Measurements from ENCODE around the gene ARG2.
A peak's percentile ranks its signal among the peaks of the same experiment; 100 is the strongest.

ARG2 gene

GRCh38 chr14:67619446-67620216 is at the start of gene ARG2:
ARG2 (plus strand) TSS chr14:67619920; CDS start chr14:67619978, 58 bp downstream.
- peak; percentile 5 for TF ChIP-seq CTCF (IDR thresholded peaks at IDR 0.05; ENCODE audit: poor library complexity, severe bottlenecking)
- H3K9me3 ChIP-seq (ENCODE audit: severe bottlenecking) = no peaks in the 10 kb centered on the region
- H3K4me1 ChIP-seq (ENCODE audit: insufficient read depth, poor library complexity, severe bottlenecking) = peaks cover 30% of the 10 kb centered on the region
- ATAC-seq (ENCODE audit: low read depth) (peak; percentile 75), DNase-seq (ENCODE audit: low spot score) (peak; percentile 99)
- no peaks in the 10 kb centered on the region for H3K36me3 ChIP-seq (ENCODE audit: low read depth)
- H3K4me3 ChIP-seq (ENCODE audit: severe bottlenecking) = peak within 1 kb of the TSS; percentile 43
- no peaks in the 10 kb centered on the region for H3K27me3 ChIP-seq (ENCODE audit: insufficient read depth, poor library complexity, severe bottlenecking)
- no peak within 1 kb of the TSS for H3K27ac ChIP-seq (ENCODE audit: poor library complexity, severe bottlenecking)

DNA sequence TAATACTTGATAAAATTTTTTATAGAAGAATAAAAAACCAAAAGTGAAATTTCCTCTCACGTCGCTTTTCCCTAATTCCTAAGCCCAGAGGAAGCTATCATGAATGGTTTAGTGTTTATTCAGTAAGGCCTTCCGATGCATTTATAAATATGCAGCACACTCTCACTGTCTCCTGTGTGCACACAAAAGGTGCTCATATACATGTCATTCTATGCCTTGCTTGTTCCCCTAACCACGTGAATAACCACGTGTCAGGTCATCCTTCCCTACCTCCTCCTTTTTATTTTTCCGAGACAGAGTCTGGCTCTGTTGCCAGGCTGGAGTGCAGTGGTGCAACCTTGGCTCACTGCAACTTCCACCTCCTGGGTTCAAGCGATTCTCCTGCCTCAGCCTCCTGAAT is 49.3 kb upstream of the ARG2 start:
- no peaks in the 10 kb centered on the region for H3K36me3 ChIP-seq (ENCODE audit: low read depth)
- ATAC-seq (ENCODE audit: low read depth) (no peak), DNase-seq (ENCODE audit: low spot score) (no peak)
- no peak overlapping the region for H3K27ac ChIP-seq (ENCODE audit: poor library complexity, severe bottlenecking)
- no peak for TF ChIP-seq CTCF (IDR thresholded peaks at IDR 0.05; ENCODE audit: poor library complexity, severe bottlenecking)
- no peaks in the 10 kb centered on the region for H3K9me3 ChIP-seq (ENCODE audit: severe bottlenecking)
- no peaks in the 10 kb centered on the region for H3K27me3 ChIP-seq (ENCODE audit: insufficient read depth, poor library complexity, severe bottlenecking)
- no peak overlapping the region for H3K4me3 ChIP-seq (ENCODE audit: severe bottlenecking)
- peaks cover 11% of the 10 kb centered on the region for H3K4me1 ChIP-seq (ENCODE audit: insufficient read depth, poor library complexity, severe bottlenecking)

DNA sequence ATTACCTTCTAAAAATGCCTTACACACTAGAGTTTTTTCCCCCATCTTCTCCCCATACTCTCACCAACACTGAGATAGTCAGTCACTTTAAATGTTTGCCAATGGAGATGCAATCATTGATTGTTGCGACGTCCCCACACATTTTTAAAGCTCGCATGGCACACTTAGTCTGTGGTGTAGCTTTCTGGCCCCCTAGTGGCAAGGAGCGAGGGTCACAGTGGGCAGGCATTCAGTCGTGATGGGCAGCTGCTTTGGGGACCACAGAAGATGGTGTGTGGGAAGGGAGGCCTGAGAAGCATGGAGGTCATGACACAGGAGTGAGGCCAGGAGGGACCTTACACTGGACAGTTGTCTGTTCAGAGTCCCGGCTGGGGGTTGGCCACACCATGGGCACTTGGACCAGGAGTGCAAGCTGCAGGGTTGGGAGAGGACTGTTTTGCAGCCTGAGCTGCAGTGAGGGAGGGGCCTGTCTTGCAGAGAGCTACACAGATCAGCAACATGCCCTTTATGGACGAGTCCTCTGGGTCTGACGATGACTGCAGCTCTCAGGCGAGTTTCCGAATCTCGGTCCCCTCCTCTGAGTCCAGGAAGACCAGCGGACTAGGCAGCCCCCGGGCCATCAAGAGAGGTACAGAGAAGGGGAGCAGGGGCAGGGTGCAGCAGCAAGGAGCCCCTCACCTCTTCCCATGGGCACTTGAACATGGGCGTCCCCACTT is 48.3 kb upstream of the ARG2 start:
- no peak overlapping the region for H3K27ac ChIP-seq (ENCODE audit: poor library complexity, severe bottlenecking)
- H3K4me1 ChIP-seq (ENCODE audit: insufficient read depth, poor library complexity, severe bottlenecking) = peaks cover 11% of the 10 kb centered on the region
- H3K9me3 ChIP-seq (ENCODE audit: severe bottlenecking) = no peaks in the 10 kb centered on the region
- H3K27me3 ChIP-seq (ENCODE audit: insufficient read depth, poor library complexity, severe bottlenecking) = no peaks in the 10 kb centered on the region
- H3K36me3 ChIP-seq (ENCODE audit: low read depth) = no peaks in the 10 kb centered on the region; the same call in 1 of the 2 replicates
- DNase-seq (ENCODE audit: low spot score) (no peak), ATAC-seq (ENCODE audit: low read depth) (peak; percentile 80)
- TF ChIP-seq CTCF (IDR thresholded peaks at IDR 0.05; ENCODE audit: poor library complexity, severe bottlenecking) = peak; percentile 98
- H3K4me3 ChIP-seq (ENCODE audit: severe bottlenecking) = no peak overlapping the region

DNA sequence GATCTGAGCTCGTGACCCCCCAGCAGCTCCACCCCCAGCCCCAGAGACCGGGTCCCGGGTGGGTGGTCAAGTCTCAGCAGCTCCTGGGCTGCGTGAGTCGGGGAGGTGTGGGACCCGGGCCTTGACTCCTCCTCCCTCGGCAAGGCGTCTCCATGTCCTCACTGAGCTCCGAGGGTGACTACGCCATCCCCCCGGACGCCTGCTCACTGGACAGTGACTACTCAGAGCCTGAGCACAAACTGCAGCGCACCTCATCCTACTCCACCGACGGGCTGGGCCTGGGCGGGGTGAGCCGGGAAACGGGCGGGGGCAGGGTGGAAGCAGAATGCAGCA is 47.8 kb upstream of the ARG2 start:
- Histone ChIP-seq H3K4me3 (ENCODE audit: severe bottlenecking) (no peak overlapping the region), H3K9me3 (ENCODE audit: severe bottlenecking) (no peaks in the 10 kb centered on the region), H3K27me3 (ENCODE audit: insufficient read depth, poor library complexity, severe bottlenecking) (no peaks in the 10 kb centered on the region), H3K27ac (ENCODE audit: poor library complexity, severe bottlenecking) (no peak overlapping the region), H3K4me1 (ENCODE audit: insufficient read depth, poor library complexity, severe bottlenecking) (peaks cover 6% of the 10 kb centered on the region), H3K36me3 (ENCODE audit: low read depth) (no peaks in the 10 kb centered on the region; the same call in 1 of the 2 replicates)
- no peak for TF ChIP-seq CTCF (IDR thresholded peaks at IDR 0.05; ENCODE audit: poor library complexity, severe bottlenecking)
- no peak for ATAC-seq (ENCODE audit: low read depth)
- DNase-seq (ENCODE audit: low spot score) = no peak

DNA sequence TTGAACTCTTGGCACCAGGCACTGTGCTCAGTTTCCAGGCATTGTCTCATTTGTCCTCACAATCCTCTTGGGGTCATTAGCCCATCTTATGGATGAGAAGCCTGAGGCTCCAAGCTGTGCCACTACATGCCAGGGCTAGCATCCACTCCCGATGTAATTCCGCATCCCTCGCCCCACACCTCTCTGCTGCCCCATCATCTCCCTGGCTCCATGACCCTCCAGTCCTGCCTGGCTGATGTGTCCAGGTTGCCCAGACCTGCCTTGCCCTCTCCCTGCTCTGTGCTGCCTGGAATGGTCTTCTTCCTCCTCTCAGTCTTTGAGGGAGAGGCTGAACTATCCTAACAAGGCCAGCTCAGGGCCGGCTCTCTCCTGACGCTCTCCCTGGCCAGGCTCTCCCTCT is 47.1 kb upstream of the ARG2 start:
- Histone ChIP-seq H3K9me3 (ENCODE audit: severe bottlenecking) (no peaks in the 10 kb centered on the region), H3K4me3 (ENCODE audit: severe bottlenecking) (no peak overlapping the region), H3K27ac (ENCODE audit: poor library complexity, severe bottlenecking) (no peak overlapping the region), H3K36me3 (ENCODE audit: low read depth) (no peaks in the 10 kb centered on the region; the same call in 1 of the 2 replicates), H3K27me3 (ENCODE audit: insufficient read depth, poor library complexity, severe bottlenecking) (no peaks in the 10 kb centered on the region), H3K4me1 (ENCODE audit: insufficient read depth, poor library complexity, severe bottlenecking) (no peaks in the 10 kb centered on the region)
- no peak for ATAC-seq (ENCODE audit: low read depth)
- no peak for TF ChIP-seq CTCF (IDR thresholded peaks at IDR 0.05; ENCODE audit: poor library complexity, severe bottlenecking)
- DNase-seq (ENCODE audit: low spot score) = peak; percentile 44

All from RWPE2 (cell line).